HG03064 (cell line): ENCODE measurements around the gene SFXN4.
"Not testable (repeated sequence)": the region's sequence is repeated elsewhere in the genome, so short reads cannot be mapped to it uniquely, and the experiment has no call there.

Experiments used
- ATAC-seq: cut with Tn5 transposase; IDR thresholded peaks from one replicate; pipeline ENCODE4 v1.9.1; 2021; ENCODE audit warnings: low read depth; ENCODE audit not compliant: unreplicated experiment

SFXN4 gene

DNA sequence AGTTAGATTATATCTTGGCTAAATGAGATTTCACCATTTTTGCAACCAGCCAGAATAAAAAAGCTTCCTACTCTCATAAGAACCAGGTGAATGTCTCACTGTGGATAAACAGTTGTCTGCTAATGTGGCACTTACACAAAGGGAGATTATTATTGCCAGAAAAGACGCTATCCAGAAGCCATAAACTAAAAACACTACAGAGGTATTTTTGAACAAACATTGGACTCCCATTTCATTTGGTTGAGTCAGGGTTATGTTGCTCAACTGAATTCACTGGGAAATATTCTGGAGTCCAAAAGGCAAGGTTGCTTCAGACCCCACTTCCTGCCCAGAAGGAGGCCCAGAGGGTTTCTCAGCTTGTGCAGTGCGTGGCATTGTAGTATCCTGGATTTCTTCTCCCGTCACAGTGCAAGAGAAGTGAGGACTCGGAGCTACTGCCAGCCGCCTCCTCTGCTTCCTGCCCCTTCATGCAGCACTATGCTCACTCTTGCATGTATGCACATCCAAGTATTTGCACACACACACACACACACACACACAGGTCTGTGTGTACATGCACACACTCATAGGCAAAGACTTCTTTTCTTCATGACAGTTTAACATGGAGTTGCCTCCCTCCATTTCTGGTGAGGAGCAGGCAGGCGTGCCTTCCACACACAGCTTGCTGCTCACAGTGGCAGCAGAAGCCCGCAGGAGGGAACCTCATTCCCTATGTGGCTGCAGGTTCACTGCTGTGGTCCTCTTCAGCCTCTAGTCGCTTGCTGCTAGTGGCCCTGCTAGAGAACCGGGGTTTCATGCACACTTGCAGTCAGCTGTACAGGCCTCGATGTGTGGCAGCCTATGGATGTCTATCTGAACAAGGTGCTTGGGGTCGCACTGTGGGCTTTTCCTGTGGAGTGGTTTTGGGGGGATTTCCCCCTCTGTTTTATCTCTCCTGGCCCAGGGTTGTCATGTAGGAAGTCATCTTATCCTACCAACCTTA, 51.5 kb downstream of the SFXN4 start:
- ATAC-seq: no peak

DNA sequence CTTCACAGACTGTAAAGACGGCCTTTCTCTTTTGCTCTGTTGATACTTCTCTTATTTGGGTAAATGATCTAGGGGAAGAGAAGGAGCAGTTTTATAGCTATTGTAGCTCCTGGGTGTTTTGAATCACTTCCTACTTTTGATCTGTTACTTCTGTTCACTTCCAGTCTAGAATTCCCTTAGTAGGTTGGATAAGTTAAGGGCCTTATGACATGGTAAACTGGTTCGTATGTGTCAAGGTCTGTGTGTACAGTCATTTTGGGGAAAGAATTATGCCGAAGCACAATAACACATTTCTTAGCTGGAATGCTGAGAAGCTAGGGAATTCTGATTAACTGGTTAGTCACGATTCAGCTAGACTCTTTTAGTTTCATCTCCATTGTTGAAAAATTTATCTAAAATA, 53.5 kb downstream of the SFXN4 start:
- ATAC-seq: no peak

DNA sequence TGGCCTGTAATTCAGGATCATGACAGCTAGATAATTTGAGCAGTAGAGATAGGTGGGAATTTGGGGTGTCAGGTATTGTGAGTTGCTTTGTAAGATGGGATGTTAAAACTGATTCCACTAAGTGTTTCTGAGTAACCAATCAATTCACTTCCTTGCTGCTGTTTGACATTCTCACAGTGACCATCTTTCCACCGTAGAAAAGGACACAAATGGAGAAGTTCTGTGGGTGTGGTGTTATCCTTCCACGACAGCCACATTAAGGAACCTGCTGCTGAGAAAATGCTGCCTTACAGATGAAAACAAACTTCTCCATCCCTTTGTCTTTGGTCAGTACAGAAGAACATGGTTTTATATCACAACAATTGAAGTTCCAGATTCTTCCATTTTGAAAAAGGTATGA, 57.7 kb downstream of the SFXN4 start:
- ATAC-seq: not testable (repeated sequence)

DNA sequence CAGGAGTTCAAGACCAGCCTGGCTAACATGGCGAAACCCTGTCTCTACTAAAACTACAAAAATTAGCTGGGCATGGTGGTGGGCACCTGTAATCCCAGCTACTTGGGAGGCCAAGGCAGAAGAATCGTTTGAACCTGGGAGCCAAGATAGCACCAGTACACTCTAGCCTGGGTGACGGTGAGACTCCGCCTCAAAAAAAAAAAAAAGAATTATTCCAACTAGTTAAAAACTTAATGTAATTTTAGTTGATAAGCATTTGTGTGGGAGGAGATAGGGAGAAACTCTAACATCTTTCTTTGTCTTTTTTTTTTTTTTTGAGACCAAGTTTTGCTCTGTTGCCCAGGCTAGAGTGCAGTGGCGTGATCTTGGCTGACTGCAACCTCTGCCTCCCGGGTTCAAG, 58.4 kb downstream of the SFXN4 start:
- not testable (repeated sequence) for ATAC-seq

DNA sequence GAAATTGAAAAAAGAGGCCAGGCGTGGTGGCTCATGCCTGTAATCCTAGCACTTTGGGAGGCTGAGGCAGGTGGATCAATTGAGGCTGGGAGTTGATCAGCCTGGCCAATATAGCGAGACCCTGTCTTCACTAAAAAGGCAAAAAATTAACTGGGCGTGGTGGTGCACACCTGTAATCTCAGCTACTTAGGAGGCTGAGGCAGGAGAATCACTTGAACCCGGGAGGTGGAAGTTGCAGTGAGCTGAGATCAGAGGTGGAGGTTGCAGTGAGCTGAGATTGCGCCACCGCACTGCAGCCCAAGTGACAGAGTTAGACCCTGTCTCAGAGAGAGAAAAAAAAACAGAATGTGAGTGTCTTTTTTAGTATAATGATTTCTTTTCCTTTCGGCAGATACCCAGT, 59.6 kb downstream of the SFXN4 start:
- not testable (repeated sequence) for ATAC-seq

DNA sequence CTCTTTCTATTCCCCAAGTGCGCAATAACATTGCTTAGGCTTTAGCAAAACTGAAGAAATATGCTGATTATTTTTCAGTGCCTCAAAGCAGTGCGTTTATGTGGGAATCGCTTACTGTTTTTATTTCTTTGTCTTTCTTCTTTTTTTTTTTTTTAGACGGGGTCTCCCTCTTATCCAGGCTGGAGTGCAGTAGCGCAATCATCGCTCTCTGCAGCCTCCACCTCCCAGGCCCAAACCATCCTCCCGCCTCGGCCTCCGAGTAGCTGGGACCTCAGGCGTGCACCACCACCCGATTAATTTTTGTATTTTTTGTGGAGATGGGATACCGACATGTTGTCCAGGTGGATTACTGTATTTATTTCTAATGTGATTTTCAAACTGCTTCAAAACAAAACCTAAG, 60.4 kb downstream of the SFXN4 start:
- no peak for ATAC-seq

DNA sequence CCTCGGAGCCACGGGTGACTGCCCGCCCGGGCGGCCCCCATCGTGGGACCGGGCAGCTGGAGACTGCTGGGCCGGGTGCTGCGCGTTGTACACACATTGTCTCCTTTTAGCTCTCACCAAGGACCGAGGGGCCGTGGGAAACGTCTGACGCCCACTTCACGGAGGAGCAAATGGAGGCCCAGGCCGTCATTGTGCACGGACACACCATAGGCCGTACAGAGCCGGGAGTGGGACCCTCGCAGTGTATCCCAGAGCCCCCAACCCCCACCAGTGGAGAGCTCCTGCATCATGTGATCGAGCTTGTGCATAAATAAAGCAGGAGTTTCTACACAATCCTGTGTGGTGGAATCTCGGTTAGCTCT, 60.9 kb downstream of the SFXN4 start:
- no peak for ATAC-seq

DNA sequence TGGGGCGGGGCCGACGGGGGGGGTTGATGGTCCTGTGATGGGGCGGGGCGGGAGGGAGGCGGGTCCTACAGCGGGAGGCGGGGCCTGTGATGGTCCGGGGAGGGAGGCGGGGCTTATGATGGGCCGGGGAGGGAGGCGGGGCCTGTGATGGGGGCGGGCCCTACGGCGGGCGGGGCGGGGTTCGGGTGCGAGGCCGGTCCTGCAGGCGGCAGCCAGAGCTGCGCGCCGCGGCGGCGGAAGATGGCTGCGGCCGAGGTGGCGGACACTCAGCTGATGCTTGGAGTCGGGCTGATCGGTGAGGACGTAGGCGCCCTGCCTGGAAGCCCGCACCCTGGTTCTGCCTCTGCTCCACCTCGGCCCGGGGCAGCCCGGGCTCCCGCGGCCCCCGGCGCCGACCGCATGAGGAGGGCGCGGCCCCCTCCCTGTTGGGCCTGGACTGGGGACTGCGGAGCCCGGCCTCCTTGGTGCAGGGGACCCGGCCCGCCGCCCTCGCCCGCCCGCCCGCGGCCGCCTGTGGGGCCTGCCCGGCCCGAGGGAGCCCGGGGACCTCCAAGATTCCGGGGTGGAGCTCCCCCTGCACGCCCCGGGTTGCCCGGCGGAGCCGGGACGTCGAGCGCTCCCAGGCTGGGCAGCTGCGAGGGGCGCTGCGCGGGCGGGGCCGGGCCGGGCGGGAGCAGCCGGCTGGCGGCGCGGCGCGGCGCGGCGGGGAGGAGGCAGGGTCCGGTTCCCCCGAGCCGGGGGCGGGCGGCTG, 61.4 kb downstream of the SFXN4 start, which contains the start of gene DENND10:
Gene DENND10 (plus strand): TSS at position 211 of the 751 bp plus-strand sequence. CDS start 30 bp downstream, at position 241.
- peak; percentile 85 for ATAC-seq

DNA sequence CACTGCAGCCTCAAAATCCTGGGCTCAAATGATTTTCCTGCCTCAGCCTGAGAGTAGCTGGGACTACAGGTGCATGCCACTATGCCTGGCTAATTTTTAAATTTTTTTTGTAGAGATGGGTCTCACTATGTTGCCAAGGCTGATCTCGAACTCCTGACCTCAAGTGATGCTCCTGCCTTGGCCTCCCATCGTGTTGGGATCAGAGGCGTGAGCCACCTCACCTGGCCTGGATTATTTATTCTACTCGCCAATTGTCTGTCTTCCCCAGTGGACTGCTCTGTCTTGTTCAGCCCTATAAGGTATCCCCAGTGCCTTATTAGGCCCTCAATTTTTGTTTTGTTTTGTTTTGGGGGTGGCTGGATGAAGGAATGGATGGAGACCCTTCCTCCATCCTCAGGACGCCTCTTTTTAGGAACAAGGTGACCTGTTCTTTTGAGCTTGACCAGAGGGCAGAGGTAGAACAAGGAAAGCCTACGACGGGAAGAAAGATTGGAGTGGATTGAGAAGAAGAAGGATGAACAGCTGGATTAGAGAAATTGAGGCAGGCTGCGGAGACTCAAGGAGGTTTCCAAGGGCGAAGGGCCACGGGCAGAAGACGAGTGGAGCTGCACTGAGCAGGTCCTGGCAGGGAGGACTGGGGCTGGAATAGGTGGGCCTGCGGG, 62.1 kb downstream of the SFXN4 start:
- no peak for ATAC-seq

DNA sequence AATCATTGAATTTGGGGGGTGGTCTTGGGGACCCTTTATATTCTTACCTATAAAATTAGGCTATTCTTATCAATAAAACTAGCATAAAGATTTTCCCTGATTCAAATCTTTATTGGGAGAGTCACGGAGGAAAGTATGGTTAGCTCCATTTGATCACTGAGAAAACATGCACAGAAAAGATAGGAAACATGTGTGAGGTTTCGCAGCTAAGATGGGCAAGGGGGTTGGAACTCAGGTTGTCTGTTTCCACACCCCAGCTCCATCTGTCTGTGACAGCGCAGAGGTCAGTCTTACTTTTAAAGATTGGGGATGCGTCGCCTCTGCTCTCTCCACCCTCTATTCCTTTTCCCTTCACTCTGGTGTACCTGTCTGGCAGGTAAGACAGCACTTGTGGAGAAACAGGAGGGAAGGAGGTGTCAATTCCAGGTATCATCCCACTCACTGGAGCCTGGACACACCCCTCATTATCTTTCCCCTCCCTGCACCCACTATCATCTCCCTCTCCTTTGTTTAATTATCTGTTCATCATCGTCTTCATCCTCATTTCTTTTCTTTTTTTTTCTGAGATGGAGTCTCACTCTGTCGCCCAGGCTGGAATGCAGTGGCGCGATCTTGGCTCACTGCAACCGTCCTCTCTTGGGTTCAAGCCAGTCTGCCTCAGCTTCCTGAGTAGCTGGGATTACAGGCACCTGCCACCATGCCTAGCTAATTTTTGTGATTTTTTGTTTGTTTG, 64.0 kb downstream of the SFXN4 start:
- ATAC-seq: no peak

DNA sequence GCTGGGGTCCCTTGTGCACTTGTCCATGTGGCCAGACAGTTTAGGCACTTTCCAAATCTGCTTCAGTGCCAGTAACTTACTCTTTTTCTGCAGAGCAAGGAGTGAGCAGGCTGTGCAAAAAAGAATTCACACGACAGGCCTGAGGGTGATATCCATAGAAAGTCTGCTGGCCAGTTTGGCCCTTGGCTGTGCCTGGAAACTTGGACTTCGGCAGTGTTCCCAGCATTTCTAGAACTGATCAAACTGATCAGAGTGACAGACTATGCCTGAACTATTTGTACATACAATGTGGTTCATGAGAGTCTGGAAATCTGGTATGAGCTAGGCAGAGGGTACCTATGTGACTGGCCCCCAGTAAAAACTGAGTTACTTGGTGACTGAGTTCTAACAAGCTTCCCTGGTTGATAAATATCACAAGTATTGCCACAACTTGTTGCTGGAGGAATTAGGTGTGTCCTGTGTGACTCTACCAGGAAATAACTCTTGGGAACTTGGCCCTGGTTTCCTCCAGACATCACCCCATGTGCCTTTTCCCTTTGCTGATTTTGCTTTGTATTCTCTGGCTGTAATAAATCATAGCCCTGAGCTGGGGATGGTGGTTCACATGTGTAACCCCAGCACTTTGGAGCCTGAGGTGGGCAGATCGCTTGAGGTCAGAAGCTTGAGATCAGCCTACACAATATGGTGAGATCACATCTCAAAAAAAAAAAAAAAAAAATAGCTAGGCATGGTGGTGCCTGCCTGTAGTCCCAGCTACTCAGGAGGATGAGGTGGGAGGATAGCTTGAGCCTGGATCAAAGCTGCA, 64.9 kb downstream of the SFXN4 start:
- no peak for ATAC-seq

DNA sequence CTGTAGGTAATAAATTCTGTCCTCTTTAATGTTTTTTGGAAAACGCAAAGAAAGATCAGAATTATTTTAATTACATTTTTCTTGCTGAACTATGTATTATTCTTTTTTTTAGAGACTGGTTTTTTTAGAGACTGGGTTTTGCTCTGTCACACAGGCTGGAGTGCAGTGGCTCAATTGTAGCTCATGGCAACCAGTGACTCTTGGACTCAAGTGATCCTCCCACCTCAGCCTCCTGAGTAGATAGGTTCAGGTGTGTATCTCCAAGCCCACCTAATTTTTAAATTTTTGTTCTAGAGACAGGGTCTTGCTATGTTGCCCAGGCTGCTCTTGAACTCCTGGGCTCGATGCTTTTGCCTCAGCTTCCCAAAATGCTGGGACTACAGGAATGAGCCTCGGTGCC, 66.9 kb downstream of the SFXN4 start:
- ATAC-seq: no peak

DNA sequence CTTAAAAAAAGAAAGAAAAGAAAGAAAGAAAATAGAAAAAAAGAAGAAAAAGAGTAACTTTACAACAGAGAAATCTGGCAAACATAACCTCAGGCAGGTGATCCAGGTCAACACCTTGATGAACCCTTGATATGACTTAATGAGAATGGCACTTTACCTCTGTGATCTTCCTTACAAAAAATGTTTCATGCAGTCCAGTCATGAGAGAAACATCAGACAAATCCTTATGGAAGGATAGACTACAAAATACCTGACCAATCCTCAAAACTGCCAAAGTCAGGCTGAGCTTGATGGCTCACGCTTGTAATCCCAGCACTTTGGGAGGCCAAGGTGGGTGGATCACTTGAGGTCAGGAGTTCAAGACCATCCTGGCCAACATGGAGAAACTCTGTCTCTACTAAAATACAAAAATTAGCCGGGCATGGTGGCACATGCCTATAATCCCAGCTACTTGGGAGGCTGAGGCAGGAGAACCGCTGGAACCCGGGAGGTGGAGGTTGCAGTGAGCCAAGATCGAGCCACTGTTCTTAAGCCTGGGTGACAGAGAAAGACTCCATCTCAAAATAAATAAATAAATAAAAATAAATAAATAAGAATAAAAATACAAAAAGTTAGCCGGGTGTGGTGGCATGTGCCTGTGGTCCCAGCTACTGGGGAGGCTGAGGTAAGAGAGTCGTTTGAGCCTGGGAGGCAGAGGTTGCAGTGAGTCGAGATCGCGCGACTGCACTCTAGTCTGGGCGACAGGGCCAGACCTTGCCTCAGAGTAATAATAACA, 68.7 kb downstream of the SFXN4 start:
- not testable (repeated sequence) for ATAC-seq

DNA sequence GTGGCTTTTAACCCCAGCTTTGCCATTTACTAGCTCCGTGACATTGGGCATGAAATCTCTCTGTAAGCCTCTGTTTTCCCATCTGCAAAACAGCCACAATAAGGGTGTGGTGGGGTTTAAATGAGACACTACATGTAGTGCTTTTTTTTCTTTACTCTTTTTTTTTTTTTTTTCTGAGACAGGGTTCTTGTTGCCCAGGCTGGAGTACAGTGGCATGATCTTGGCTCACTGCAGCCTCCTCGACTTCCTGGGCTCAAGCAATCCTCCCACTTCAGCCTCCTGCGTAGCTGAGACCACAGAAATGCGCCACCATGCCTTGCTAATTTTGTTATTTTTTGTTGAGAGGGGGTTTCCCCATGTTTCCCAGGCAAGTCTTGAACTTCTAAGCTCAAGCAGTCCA, 69.9 kb downstream of the SFXN4 start:
- no peak for ATAC-seq

DNA sequence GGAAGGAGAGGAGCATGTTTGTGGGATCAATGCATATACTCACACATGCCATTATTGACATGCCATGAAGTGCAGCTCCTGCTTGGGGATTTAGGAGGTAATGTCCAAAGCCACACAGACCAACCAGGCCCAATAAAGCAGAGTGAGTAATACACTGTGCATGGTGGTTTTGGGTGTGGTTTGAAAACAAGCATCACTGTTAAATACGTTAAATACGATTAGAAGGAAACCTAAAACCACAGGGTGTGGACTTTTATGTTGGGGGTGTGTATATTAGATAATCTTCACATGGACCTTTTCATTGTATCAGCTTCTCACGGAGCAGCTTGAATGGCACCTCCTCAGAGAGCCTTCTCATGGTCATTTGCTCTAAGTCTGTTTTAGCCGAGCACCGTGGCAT, 74.5 kb downstream of the SFXN4 start:
- no peak for ATAC-seq
